NCI-H2196 treated with DMSO at 0.1 percent for 48 hours (cell line): ENCODE results near the gene CABP4.
A peak's percentile ranks its signal among the peaks of the same experiment; 100 is the strongest.

Experiments used
- DNase-seq: peaks from one replicate; lab custom pipeline; 2025; ENCODE audit not compliant: unreplicated experiment; lab: John Stamatoyannopoulos, UW

CABP4 gene

DNA sequence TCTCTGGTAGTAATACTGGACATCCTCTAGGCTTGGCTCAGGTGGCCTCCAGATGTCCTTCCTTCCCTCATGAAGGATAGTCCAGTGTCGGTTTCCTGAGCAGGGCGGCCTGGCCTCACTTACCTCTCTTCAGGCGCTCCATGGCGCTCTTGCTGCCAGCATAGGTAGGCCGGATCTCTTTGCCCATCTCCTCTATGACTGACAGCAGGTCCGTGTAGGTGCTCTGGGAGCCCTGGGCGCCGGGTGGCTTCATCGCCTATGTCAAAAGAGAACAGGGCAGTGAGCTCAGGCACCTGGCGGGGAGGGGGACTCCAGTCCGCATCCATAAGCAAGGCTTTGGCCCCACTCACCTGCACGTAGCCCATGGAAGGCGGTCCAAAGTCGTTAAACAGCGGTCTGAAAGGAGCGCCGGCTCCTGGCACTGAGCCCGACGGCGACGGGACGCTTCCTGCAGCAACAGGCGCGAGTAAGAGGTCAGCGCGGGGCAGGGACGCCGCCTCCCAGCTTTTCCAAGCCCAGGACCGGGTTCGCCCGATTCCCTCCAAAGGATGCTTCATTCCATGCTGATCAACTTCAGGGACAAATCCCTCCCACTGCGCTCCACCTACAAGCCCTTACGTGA, 52.2 kb downstream of the CABP4 start:
- DNase-seq, result peak; percentile 7

DNA sequence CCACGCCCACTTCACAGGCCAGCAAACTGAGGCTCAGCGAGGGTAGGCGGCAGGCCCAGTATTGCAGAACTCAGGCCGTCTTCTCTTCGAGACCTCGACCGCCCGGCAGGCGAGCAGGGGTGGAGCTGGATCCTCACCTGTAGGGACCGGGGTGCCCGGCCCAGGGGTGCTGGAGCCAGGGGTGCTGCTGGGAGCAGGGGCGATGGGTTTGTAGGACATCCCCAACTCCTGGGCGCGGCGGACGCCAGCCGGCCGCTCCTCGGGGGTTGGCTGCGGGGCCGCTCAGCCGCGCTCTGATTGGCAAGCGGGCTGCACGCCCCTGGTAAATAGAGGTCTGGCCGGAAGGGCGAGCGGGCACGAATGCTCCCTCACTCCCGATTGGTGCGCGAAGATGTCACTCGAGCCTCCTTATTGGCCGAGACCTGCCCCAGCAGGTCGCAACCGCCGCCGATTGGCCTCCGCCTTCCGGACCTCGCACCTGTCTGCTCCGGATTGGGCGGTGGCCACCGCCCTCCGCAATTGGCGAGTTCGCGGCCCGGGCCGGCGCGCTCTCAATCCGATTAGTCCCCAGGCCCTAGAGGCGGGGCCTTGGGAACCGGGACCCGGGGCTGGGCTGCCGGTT, 52.8 kb downstream of the CABP4 start, which contains the start of gene CDK2AP2:
Gene CDK2AP2, minus strand, starts transcription at position 299 of the 622 bp plus-strand sequence. Its CDS starts 80 bp downstream, at position 219.
- DNase-seq, result peak; percentile 97

GRCh38 chr11:67508486-67509121, 53.5 kb downstream of the CABP4 start:
- DNase-seq, result peak; percentile 93

- DNase-seq, result no peak
Observed at GRCh38 chr11:67510023-67510345, 54.8 kb downstream of the CABP4 start.
